HG03280 (cell line): ENCODE data around the gene HDAC8.
"Not testable (repeated sequence)": the region's sequence is repeated elsewhere in the genome, so short reads cannot be mapped to it uniquely, and the experiment has no call there.

Experiments
- ATAC-seq: cut with Tn5 transposase; IDR thresholded peaks from one replicate; pipeline ENCODE4 v1.9.1; 2021; ENCODE audit warnings: mild to moderate bottlenecking, moderate library complexity; ENCODE audit not compliant: unreplicated experiment

The HDAC8 gene

DNA sequence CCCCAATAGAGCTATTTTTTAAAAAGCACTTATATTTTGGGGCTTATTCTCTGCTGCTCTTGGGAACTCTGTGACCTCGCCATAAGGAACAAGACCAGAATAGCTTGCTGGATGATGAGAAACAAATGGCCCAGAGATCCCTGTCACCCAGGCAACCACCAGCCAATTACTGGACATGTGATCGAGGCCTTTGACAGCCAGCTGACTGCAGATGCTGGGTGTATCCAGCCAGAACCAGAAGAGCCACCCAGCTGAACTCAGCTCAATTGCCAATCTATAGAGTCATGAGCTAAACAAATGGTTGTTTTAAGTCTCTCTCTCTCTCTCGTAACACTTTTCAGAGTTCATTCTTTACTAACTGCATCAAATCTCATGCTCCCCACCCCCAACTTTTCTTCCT lies 242.5 kb downstream of the HDAC8 start:
- no peak for ATAC-seq

DNA sequence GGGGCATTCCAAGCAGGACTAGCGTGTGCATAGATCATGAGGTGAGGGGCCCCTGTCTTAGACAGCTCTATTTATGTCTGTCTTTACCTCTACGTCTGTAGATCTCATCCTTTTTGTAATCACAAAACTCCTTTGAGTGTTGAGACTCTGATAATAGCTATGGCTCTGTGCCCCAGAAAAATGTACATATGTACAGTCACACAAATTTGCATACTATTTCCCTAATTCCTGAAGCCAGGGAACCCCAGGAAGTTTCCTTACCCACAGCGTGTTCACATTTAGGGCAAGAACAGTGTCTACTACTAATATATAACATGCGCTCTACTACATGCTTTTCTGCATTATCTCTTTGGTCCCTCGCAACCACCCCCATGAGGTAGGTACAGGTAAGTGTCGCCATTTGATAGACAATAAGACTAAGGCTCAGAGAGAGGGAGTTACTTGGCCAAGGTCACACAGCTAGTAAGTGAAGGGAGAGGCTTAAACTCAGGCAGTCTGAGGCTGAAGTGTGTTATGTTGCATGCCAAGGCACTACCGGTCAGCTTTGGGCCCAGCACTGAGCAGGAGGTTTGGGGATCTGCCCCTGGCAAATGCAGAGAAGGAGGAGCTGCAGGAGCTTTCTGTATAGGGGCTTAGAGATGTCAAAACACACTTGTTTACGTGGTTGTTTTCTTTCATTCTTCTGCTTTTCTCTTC lies 245.9 kb downstream of the HDAC8 start:
- no peak for ATAC-seq

GRCh38 chrX:72319651-72320050 lies 253.0 kb downstream of the HDAC8 start:
- ATAC-seq = not testable (repeated sequence)

- ATAC-seq = no peak
Measured at GRCh38 chrX:72317139-72317538, 255.5 kb downstream of the HDAC8 start.

GRCh38 chrX:72316408-72317110 lies 256.1 kb downstream of the HDAC8 start:
- no peak for ATAC-seq

DNA sequence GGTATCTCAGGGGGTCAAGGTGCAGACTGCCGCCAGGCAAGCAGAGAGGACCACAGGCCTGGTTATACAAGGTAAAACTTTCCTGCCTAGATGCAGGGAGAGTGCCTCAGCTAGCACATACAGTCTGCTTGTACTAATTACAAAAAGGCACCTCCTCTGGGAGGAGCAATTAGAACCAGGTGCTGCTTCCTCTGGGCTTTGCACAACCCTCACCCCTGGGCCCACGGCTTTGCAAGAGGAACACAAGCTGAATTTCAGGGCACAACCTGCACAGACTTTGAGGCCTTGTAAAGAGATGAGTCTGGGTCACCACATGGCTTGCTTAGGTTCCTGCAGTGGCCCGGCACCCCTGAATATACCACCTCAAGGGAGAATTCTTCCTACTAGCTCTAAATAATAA lies 257.8 kb downstream of the HDAC8 start:
- ATAC-seq = no peak

GRCh38 chrX:72313707-72314641 lies 258.7 kb downstream of the HDAC8 start:
- ATAC-seq = no peak

GRCh38 chrX:72312311-72312940 lies 260.2 kb downstream of the HDAC8 start:
- no peak for ATAC-seq

GRCh38 chrX:72309297-72310071 lies 263.2 kb downstream of the HDAC8 start:
- ATAC-seq = no peak

GRCh38 chrX:72308566-72309296 lies 263.9 kb downstream of the HDAC8 start:
- no peak for ATAC-seq

- no peak for ATAC-seq
Measured at GRCh38 chrX:72308209-72308565, 264.5 kb downstream of the HDAC8 start.

DNA sequence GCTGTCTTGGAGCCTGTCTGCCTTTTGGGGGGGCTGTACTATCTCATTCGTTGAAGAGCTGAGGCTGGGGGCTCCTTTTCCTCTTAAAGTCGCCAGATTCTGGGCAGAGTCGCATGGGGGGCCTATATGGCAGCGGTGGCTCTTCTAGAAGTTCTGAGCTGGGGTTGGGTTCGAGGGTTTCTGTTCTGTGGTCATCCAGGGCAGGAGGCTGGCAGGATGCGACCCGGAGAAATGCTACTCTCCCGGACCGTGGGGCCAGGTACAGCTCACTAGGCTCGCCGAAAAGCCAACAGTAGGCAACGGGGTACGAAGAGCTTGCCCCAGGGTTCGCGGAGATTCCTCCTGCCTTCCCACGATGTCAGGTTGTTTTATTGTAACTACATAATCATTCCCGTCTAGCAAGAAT lies 265.0 kb downstream of the HDAC8 start:
- no peak for ATAC-seq

GRCh38 chrX:72306851-72307645 lies 265.6 kb downstream of the HDAC8 start:
- no peak for ATAC-seq

GRCh38 chrX:72306085-72306801 lies 266.4 kb downstream of the HDAC8 start:
- ATAC-seq = no peak

DNA sequence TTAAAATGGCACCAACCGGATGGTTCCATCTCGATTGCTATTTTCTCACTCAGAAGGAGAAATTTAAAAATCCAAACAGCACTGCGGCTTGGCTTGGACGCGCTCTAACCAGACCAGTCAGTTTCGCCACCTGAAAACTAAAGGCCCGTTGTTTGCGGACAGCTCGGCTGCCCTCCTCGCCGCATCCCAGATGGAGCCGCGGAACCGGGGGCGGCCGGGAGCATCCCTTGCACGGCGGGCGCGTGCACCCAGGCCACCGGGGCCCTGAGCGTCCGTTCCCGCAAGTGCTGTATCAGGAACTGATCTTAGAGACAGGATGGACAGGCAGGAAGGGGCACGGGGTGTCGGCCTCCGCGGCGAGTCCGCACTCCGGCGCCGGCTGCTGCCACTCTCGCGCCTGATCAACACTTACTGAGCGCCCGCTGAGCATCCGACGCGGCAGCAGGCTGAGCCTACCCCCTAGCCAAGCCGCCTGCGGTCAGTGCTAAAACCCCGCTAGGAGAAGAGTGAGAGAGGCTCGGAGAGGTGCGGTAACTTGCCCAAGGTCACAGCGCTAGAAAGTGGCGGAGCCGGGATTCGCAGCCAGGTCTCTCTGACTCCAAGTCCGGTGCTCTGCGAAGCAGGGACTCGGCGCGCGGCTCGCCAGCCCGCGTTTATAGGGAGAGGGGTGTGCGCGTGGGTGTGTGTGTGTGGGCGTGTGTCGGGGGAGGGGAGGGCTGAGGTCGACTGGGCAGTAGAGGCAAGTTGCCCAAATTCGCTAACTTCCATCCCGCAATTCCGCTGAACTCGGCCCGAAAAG lies 267.2 kb downstream of the HDAC8 start, which contains the start of gene CITED1:
Gene CITED1 (minus strand): TSS at position 629 of the 799 bp plus-strand sequence. CDS start 3,045 bp downstream, outside the sequence.
- ATAC-seq = no peak

DNA sequence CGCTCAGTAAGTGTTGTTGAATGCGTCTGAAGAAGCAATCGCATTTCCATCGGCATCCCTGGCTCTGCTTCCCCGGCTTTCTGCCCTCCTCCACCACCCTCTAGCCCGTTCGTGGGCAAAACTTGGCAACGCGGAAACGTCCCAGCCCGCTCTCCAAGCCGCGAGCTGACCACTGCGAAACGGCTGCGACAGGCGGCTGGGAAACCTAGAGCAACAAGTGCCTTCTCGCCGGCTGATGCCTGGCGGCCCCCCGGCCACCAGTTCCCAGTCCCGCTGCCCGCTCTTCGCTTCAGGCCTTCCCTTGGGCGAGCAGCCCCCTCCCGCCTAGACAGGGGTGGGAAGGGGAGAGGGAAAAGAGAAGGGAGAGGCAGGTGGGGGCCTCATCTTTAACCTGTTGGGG lies 267.8 kb downstream of the HDAC8 start:
- ATAC-seq = no peak

DNA sequence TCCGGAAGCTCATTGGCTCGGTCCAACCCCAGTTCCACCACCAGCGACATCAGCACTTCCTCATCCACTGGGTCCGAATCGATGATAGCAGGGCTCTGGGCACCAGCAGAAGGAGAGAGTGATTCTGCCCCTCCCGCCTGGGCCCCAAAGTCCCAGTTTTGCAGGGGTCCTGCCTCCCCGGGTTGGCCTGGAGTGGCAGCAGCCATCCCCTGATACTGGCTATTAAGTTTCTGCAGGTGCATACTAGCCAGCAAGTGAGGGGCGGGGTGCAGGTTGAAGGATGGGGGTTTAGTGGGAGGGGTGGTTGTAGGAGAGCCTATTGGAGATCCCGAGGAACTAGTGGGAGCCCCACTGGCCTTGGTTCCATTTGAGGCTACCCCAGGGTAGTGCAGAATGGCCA lies 270.9 kb downstream of the HDAC8 start:
- ATAC-seq = no peak
